Large intestine (tissue), 3 donors: ENCODE results near the gene AGR2. TPM values are rescaled to one million over a fixed set of nuclear protein-coding genes. Genes with fewer than 3 reads are reported as not detected.

ENCODE experiments used
- DNase-seq, 2 donors: peaks; one replicate each; pipeline versions ENCODE4 v3.0.0 to v3.0.0-alpha.2; 2013
- H3K27ac ChIP-seq: one replicate; pipeline ENCODE4 v1.5.1; 2013; ENCODE audit warnings: low read length
- H3K27me3 ChIP-seq: 2 replicates; pipeline ENCODE4 v1.6.1; 2013; ENCODE audit warnings: low read length; ENCODE audit not compliant: control insufficient read depth, insufficient read depth
- H3K36me3 ChIP-seq: 2 replicates; pipeline ENCODE4 v1.6.1; 2013; ENCODE audit warnings: low read length; ENCODE audit not compliant: control insufficient read depth, insufficient read depth
- H3K4me1 ChIP-seq: one replicate; pipeline ENCODE4 v1.6.1; 2013; ENCODE audit warnings: low read length; ENCODE audit not compliant: control insufficient read depth, insufficient read depth
- H3K4me3 ChIP-seq: one replicate; pipeline ENCODE4 v1.5.1; 2013; ENCODE audit warnings: low read length
- H3K9me3 ChIP-seq: one replicate; pipeline ENCODE4 v1.6.1; 2013; ENCODE audit warnings: mild to moderate bottlenecking, low read depth, low read length, moderate library complexity; ENCODE audit not compliant: control insufficient read depth
- WGBS: methylation state at CpG from one replicate; pipeline ENCODE4 v1.1.5; 2013; ENCODE audit warnings: low lambda C conversion rate; ENCODE audit not compliant: insufficient coverage; 5-methylcytosine and 5-hydroxymethylcytosine counted together
- polyA plus RNA-seq: library from polyadenylated mRNA; unstranded; fragments of 120-200 nt; gene quantifications from one replicate; pipeline ENCODE4 v1.2.1, GENCODE V29; 2013

AGR2 gene
- polyA plus RNA-seq, 1 donor, result 527 TPM

GRCh38 chr7:16747102-16747501 is 57.7 kb downstream of the AGR2 start:
- no peaks in the 10 kb centered on the region for H3K27me3 ChIP-seq
- H3K27ac ChIP-seq, result no peak overlapping the region
- H3K9me3 ChIP-seq, result no peaks in the 10 kb centered on the region
- no peak overlapping the region for H3K4me3 ChIP-seq
- no peaks in the 10 kb centered on the region for H3K36me3 ChIP-seq
- DNase-seq, result no peak
- WGBS, result no CpG with 5 or more reads among the region's 1 CpG
- H3K4me1 ChIP-seq, result no peaks in the 10 kb centered on the region

- DNase-seq, result no peak
- Histone ChIP-seq H3K4me1 (peaks cover 2% of the 10 kb centered on the region), H3K9me3 (no peaks in the 10 kb centered on the region), H3K27ac (no peak overlapping the region), H3K36me3 (no peaks in the 10 kb centered on the region), H3K27me3 (no peaks in the 10 kb centered on the region), H3K4me3 (no peak overlapping the region)
- WGBS, result no CpG with 5 or more reads among the region's 2 CpGs
Measured at GRCh38 chr7:16745645-16746044, 59.2 kb downstream of the AGR2 start.

- Histone ChIP-seq H3K27ac (no peak overlapping the region), H3K4me1 (peaks cover 9% of the 10 kb centered on the region), H3K4me3 (no peak overlapping the region), H3K9me3 (no peaks in the 10 kb centered on the region), H3K27me3 (no peaks in the 10 kb centered on the region), H3K36me3 (no peaks in the 10 kb centered on the region)
- DNase-seq, result no peak
- 63% methylated on average over 2 of the region's 6 CpGs for WGBS
Measured at GRCh38 chr7:16744518-16745250, 60.1 kb downstream of the AGR2 start.

GRCh38 chr7:16743236-16743635 is 61.6 kb downstream of the AGR2 start:
- H3K9me3 ChIP-seq, result no peaks in the 10 kb centered on the region
- H3K27me3 ChIP-seq, result no peaks in the 10 kb centered on the region
- H3K4me3 ChIP-seq, result no peak overlapping the region
- no CpG with 5 or more reads among the region's 4 CpGs for WGBS
- H3K4me1 ChIP-seq, result peaks cover 10% of the 10 kb centered on the region
- H3K27ac ChIP-seq, result no peak overlapping the region
- no peaks in the 10 kb centered on the region for H3K36me3 ChIP-seq
- no peak for DNase-seq

- no peaks in the 10 kb centered on the region for H3K27me3 ChIP-seq
- no peak overlapping the region for H3K27ac ChIP-seq
- no peak for DNase-seq
- H3K9me3 ChIP-seq, result no peaks in the 10 kb centered on the region
- no CpG with 5 or more reads among the region's 3 CpGs for WGBS
- no peaks in the 10 kb centered on the region for H3K36me3 ChIP-seq
- peaks cover 10% of the 10 kb centered on the region for H3K4me1 ChIP-seq
- H3K4me3 ChIP-seq, result no peak overlapping the region
Measured at GRCh38 chr7:16742547-16742946, 62.3 kb downstream of the AGR2 start.

Other genes with a start within 250 kb of the AGR2 start
- 34.0 TPM for gene ANKMY2, start 159.2 kb downstream of the AGR2 start, polyA plus RNA-seq
- gene BZW2, start 158.8 kb downstream of the AGR2 start, polyA plus RNA-seq, result 69.7 TPM
- gene TSPAN13, start 51.2 kb downstream of the AGR2 start, polyA plus RNA-seq, result 189 TPM
- 213 TPM for gene AGR3, start 77.0 kb upstream of the AGR2 start, polyA plus RNA-seq